Embryonic facial prominence (tissue), 1 donor: ENCODE data around the gene DIP2A.

Experiments
- DNase-seq: peaks from one replicate; pipeline ENCODE4 v3.0.0-alpha.2; 2016; ENCODE audit errors: extremely low spot score

Gene DIP2A

GRCh38 chr21:46617267-46618051, 158.8 kb downstream of the DIP2A start:
- DNase-seq, result no peak

GRCh38 chr21:46618738-46619379, 160.2 kb downstream of the DIP2A start:
- no peak for DNase-seq
